IMR-90 (cell line): ENCODE results near the gene PSG1. TPM values are rescaled to one million over a fixed set of nuclear protein-coding genes. Genes with fewer than 3 reads are reported as not detected.
"Not testable (repeated sequence)": the region's sequence is repeated elsewhere in the genome, so short reads cannot be mapped to it uniquely, and the experiment has no call there.

ENCODE experiments used
- ATAC-seq: fragments of 200-7000 bp; cut with Tn5 transposase; 2 replicates; pipeline ENCODE4 v1.9.1; 2020; ENCODE audit warnings: low read depth, mild to moderate bottlenecking, moderate library complexity
- BruUV-seq: library from RNA; stranded (reverse); fragments of 400-500 nt; replicated peaks from 2 replicates; lab custom pipeline; 2021; lab: Mats Ljungman, UMichigan
- CTCF ChIA-PET: fragments of 300-600 bp; formaldehyde crosslinking; extraction: SDS; loops from one replicate; lab custom pipeline; 2021; ENCODE audit warnings: antibody characterized with exemption; lab: Yijun Ruan, JAX
- POLR2A ChIA-PET: fragments of 300-600 bp; sonication (Branson Sonifier 250); formaldehyde crosslinking; loops from one replicate; lab custom pipeline; 2022; ENCODE audit warnings: antibody characterized with exemption; ENCODE audit not compliant: unreplicated experiment; lab: Charles Lee
- DNase-seq: peaks from one replicate; pipeline ENCODE4 v3.0.0; 2013
- H2AFZ ChIP-seq: replicated peaks from 2 replicates; pipeline ENCODE3; 2013; ENCODE audit warnings: low read length, mild to moderate bottlenecking; ENCODE audit not compliant: poor library complexity
- H2AK5ac ChIP-seq: 2 replicates; pipeline ENCODE4 v1.6.1; 2013; ENCODE audit warnings: low read depth, low read length, inconsistent platforms
- H2AK9ac ChIP-seq: replicated peaks from 2 replicates; pipeline ENCODE3; 2013; ENCODE audit warnings: mild to moderate bottlenecking, low read depth, low read length, moderate library complexity; ENCODE audit not compliant: poor library complexity
- H2BK120ac ChIP-seq: 2 replicates; pipeline ENCODE4 v1.6.1; 2013; ENCODE audit warnings: low read depth, low read length, inconsistent platforms
- H2BK15ac ChIP-seq: 3 replicates; pipeline ENCODE4 v1.6.1; 2013; ENCODE audit warnings: low read depth, low read length, inconsistent platforms
- H2BK20ac ChIP-seq: 2 replicates; pipeline ENCODE4 v1.6.1; 2013; ENCODE audit warnings: low read depth, mild to moderate bottlenecking, inconsistent platforms, low read length, moderate library complexity
- H2BK5ac ChIP-seq: 2 replicates; pipeline ENCODE4 v1.6.1; 2013; ENCODE audit warnings: mild to moderate bottlenecking, low read depth, low read length, inconsistent platforms; ENCODE audit not compliant: poor library complexity, severe bottlenecking
- H3K14ac ChIP-seq: replicated peaks from 2 replicates; pipeline ENCODE4 v1.6.1; 2013; ENCODE audit warnings: low read depth, low read length, inconsistent platforms
- H3K18ac ChIP-seq: 2 replicates; pipeline ENCODE4 v1.6.1; 2013; ENCODE audit warnings: low read depth, low read length, control low read depth
- H3K23ac ChIP-seq: 2 replicates; pipeline ENCODE4 v1.6.1; 2013; ENCODE audit warnings: low read depth, low read length, inconsistent platforms
- H3K27ac ChIP-seq: 2 replicates; pipeline ENCODE4 v1.5.1; 2013; ENCODE audit warnings: mild to moderate bottlenecking, control low read depth, low read length; ENCODE audit not compliant: insufficient read depth
- H3K27me3 ChIP-seq: 2 replicates; pipeline ENCODE4 v1.6.1; 2013; ENCODE audit warnings: low read length; ENCODE audit not compliant: control insufficient read depth, insufficient read depth
- H3K36me3 ChIP-seq: 2 replicates; pipeline ENCODE4 v1.6.1; 2013; ENCODE audit warnings: low read length, mixed read lengths; ENCODE audit not compliant: control insufficient read depth, insufficient read depth
- H3K4ac ChIP-seq: 2 replicates; pipeline ENCODE4 v1.6.1; 2013; ENCODE audit warnings: low read depth, low read length, inconsistent platforms
- H3K4me1 ChIP-seq: 2 replicates; pipeline ENCODE4 v1.6.1; 2013; ENCODE audit warnings: low read length, mixed read lengths; ENCODE audit not compliant: control insufficient read depth, insufficient read depth
- H3K4me2 ChIP-seq: 2 replicates; pipeline ENCODE4 v1.6.1; 2013; ENCODE audit warnings: low read depth, mild to moderate bottlenecking, control low read depth, low read length, moderate library complexity
- H3K4me3 ChIP-seq: 2 replicates; pipeline ENCODE4 v1.5.1; 2013; ENCODE audit warnings: low read depth, mild to moderate bottlenecking, control low read depth, low read length, moderate library complexity; ENCODE audit not compliant: insufficient read depth
- H3K56ac ChIP-seq: 2 replicates; pipeline ENCODE4 v1.6.1; 2013; ENCODE audit warnings: low read length, inconsistent platforms; ENCODE audit not compliant: insufficient read depth; ENCODE audit errors: extremely low read depth
- H3K79me1 ChIP-seq, 2 experiments: 2 replicates each; pipeline ENCODE4 v1.6.1; 2013; ENCODE audit warnings: low read length in 2 of 2, inconsistent platforms in 1 of 2, low read depth in 1 of 2
- H3K9ac ChIP-seq: 2 replicates; pipeline ENCODE4 v1.6.1; 2013; ENCODE audit warnings: low read depth, low read length, control low read depth
- H3K9me1 ChIP-seq: 2 replicates; pipeline ENCODE4 v1.6.1; 2013; ENCODE audit warnings: low read length, inconsistent platforms; ENCODE audit not compliant: insufficient read depth
- H3K9me3 ChIP-seq: 2 replicates; pipeline ENCODE4 v1.6.1; 2013; ENCODE audit warnings: low read length; ENCODE audit not compliant: control insufficient read depth, insufficient read depth
- H4K20me1 ChIP-seq: 2 replicates; pipeline ENCODE4 v1.6.1; 2013; ENCODE audit warnings: low read length, inconsistent platforms; ENCODE audit not compliant: insufficient read depth
- H4K5ac ChIP-seq: 2 replicates; pipeline ENCODE4 v1.6.1; 2013; ENCODE audit warnings: mild to moderate bottlenecking, low read depth, low read length, control low read depth
- H4K8ac ChIP-seq, 2 experiments: 2 replicates each; pipeline ENCODE4 v1.6.1; 2013; ENCODE audit warnings: low read depth in 2 of 2, low read length in 2 of 2, control low read depth in 1 of 2, inconsistent platforms in 1 of 2
- H4K91ac ChIP-seq: 2 replicates; pipeline ENCODE4 v1.6.1; 2013; ENCODE audit warnings: low read depth, low read length, inconsistent platforms; ENCODE audit not compliant: insufficient read depth
- WGBS, 2 experiments: methylation state at CpG; one replicate each; pipeline versions ENCODE4 v1.1.5 to v1.1.7; 2013; ENCODE audit warnings: missing lambda C conversion rate in 2 of 2; ENCODE audit not compliant: insufficient read length in 1 of 2; ENCODE audit errors: extremely low coverage in 2 of 2; 5-methylcytosine and 5-hydroxymethylcytosine counted together
- dilution Hi-C: fragments of 300-500 bp; cut with HindIII; formaldehyde crosslinking; loops from one replicate; pipeline ENCODE4 v1.14.3; 2018; ENCODE audit warnings: low sequenced_read_pairs; ENCODE audit not compliant: unreplicated experiment
- in situ Hi-C: fragments of 300-500 bp; cut with MboI; formaldehyde crosslinking; loops from 3 replicates; pipeline ENCODE4 v1.14.3; 2019; ENCODE audit warnings: low sequenced_read_pairs, inconsistent platforms, mixed read lengths
- intact Hi-C: fragments of 100-400 bp; cut with micrococcal nuclease; formaldehyde crosslinking; loops from 2 replicates; pipeline ENCODE4 v1.10.0; 2022
- polyA plus RNA-seq, 3 experiments: library from polyadenylated mRNA; depleted of rRNA; stranded (reverse); fragments of >200 nt; gene quantifications; 2 replicates each; pipeline ENCODE4 v1.2.3, GENCODE V29; 2012; ENCODE audit warnings: low replicate concordance in 1 of 3
- total RNA-seq: library from RNA; depleted of rRNA; stranded (reverse); fragments of >200 nt; gene quantifications from 2 replicates; pipeline ENCODE4 v1.2.3, GENCODE V29; 2012
- TF ChIP-seq, protein P1 (sequence below): fragments of 150-350 bp; IDR thresholded peaks from 2 replicates; pipeline ENCODE4 v1.6.1; 2017; ENCODE audit warnings: mild to moderate bottlenecking, antibody characterized with exemption, low read length, low read depth

PSG1 gene
- total and polyA plus RNA-seq, 2 of the 4 experiments (the other 2 are of a cell fraction): 0.90 to 2.5 TPM

DNA sequence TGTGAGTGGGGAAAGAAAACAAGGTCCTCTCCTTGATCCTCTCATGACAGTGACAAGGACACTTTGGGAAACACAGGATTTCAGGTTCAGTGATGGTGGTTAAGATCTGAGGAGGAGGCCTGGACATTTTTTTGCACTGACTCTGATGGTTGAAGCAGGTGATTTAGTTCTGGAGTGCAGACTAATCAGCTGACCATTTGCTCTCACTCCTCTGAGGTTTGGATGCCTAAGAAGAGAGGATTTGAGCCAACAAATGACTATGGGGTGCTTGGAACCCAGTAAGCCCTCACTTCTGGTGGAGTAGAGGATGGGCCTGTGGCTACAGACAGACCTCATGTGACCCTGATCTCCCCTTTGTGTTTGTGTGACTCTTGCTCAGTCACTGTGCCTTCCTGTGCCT lies 2.9 kb downstream of the PSG1 start:
- Histone ChIP-seq H2BK120ac (peak overlapping the region; percentile 100), H2BK20ac (peak overlapping the region; percentile 100), H3K9ac (peak overlapping the region; percentile 33; the same call in 1 of the 2 replicates), H3K4me1 (peaks cover 17% of the 10 kb centered on the region), H4K8ac (peak overlapping the region; percentile 96 to 100), H2BK5ac (peak overlapping the region; percentile 100), H4K5ac (peak overlapping the region; percentile 94), H3K56ac (peak overlapping the region; percentile 97), H3K14ac (peak overlapping the region; percentile 98), H2BK15ac (peak overlapping the region; percentile 90), H3K18ac (peak overlapping the region; percentile 91), H4K91ac (peak overlapping the region; percentile 99), H2AK5ac (peak overlapping the region; percentile 98), H3K23ac (peak overlapping the region; percentile 100), H3K9me1 (peaks cover 17% of the 10 kb centered on the region), H3K27ac (peak overlapping the region; percentile 98), H3K4ac (peak overlapping the region; percentile 100)
- POLR2A ChIA-PET, H2AFZ ChIP-seq, intact Hi-C loops, H4K20me1 ChIP-seq, H3K79me1 ChIP-seq, in situ Hi-C loops, H3K4me2 ChIP-seq, BruUV-seq, CTCF ChIA-PET, ATAC-seq, H3K4me3 ChIP-seq, H2AK9ac ChIP-seq, H3K36me3 ChIP-seq, H3K9me3 ChIP-seq, dilution Hi-C loops, H3K27me3 ChIP-seq: not testable (repeated sequence)
- peak; percentile 80 for DNase-seq
- TF ChIP-seq, protein P1, sequence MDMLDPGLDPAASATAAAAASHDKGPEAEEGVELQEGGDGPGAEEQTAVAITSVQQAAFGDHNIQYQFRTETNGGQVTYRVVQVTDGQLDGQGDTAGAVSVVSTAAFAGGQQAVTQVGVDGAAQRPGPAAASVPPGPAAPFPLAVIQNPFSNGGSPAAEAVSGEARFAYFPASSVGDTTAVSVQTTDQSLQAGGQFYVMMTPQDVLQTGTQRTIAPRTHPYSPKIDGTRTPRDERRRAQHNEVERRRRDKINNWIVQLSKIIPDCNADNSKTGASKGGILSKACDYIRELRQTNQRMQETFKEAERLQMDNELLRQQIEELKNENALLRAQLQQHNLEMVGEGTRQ: peak; percentile 46; the same call in 1 of the 2 replicates

DNA sequence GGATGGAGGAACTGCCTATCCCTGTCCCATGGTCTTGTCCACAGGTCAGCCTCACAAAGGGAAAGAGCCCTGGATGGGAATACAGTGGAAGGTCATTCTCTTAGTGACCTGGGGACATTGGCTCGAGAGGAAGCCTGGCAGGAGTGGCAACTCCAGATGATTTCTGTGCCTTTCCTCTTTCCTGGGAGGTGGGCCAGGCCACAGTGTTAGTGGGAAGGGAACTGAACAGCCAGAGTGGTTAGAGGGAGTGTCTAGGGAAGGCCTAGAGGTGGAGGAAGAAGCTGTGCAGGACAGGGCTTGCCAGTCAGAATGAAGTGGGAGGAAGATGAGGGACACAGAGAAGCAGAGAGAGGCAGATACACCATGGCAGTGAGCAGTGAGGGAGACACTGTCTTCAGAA lies 3.6 kb downstream of the PSG1 start:
- dilution Hi-C loops, H3K4me3 ChIP-seq, H3K79me1 ChIP-seq, H3K36me3 ChIP-seq, H4K20me1 ChIP-seq, in situ Hi-C loops, H3K4me2 ChIP-seq, CTCF ChIA-PET, BruUV-seq, POLR2A ChIA-PET, ATAC-seq, H2AFZ ChIP-seq, H3K27me3 ChIP-seq, H3K9me3 ChIP-seq: not testable (repeated sequence)
- Histone ChIP-seq H4K8ac (peak overlapping the region; percentile 96 to 100), H3K23ac (peak overlapping the region; percentile 100), H2BK5ac (peak overlapping the region; percentile 100), H2AK5ac (peak overlapping the region; percentile 98), H4K91ac (peak overlapping the region; percentile 99), H2BK20ac (peak overlapping the region; percentile 100), H3K4me1 (peaks cover 17% of the 10 kb centered on the region), H3K18ac (peak overlapping the region; percentile 91), H4K5ac (peak overlapping the region; percentile 94), H3K9me1 (peaks cover 17% of the 10 kb centered on the region), H2BK15ac (peak overlapping the region; percentile 90), H3K56ac (peak overlapping the region; percentile 97), H3K14ac (peak overlapping the region; percentile 98), H2AK9ac (peak overlapping the region; percentile 11), H3K4ac (peak overlapping the region; percentile 100), H3K27ac (peak overlapping the region; percentile 98), H3K9ac (peak overlapping the region; percentile 77), H2BK120ac (peak overlapping the region; percentile 100)
- WGBS, 2 experiments: 17% methylated on average over 1 of the region's 1 CpG; no CpG with 5 or more reads in 1 of the 2 experiments
- intact Hi-C loops: loop anchor here (1.0 kb wide), 1 partner anchor 25 kb away; no protein-coding TSS in a partner anchor
- peak; percentile 36 for DNase-seq
